HG02840 (cell line): Measurements from ENCODE around the gene VTI1A.
"Not testable (repeated sequence)": the region's sequence is repeated elsewhere in the genome, so short reads cannot be mapped to it uniquely, and the experiment has no call there.

Experiments
- ATAC-seq: cut with Tn5 transposase; IDR thresholded peaks from one replicate; pipeline ENCODE4 v1.9.1; 2021; ENCODE audit warnings: mild to moderate bottlenecking, moderate library complexity, moderate number of reproducible peaks; ENCODE audit not compliant: unreplicated experiment, low FRiP score

The VTI1A gene

DNA sequence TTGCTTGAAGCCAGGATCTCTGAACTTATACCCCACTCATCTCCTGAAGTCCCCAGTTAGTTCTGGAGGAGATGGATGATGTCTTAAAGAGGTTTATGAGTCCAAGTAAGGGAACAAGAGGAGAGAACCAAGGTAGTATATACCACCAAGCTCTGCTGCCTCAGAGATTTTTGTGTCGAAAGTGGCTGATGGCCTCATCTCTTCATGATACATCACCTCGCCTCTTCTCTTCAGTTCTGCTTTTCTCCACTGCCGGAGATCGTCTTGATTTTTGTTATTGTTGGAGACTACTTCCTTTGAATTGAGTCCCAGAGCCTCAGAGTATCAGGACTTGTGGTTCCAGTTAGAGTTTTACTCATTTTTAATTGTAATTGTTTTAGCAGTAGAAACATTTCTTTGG is 1.9 kb downstream of the VTI1A start:
- no peak for ATAC-seq

DNA sequence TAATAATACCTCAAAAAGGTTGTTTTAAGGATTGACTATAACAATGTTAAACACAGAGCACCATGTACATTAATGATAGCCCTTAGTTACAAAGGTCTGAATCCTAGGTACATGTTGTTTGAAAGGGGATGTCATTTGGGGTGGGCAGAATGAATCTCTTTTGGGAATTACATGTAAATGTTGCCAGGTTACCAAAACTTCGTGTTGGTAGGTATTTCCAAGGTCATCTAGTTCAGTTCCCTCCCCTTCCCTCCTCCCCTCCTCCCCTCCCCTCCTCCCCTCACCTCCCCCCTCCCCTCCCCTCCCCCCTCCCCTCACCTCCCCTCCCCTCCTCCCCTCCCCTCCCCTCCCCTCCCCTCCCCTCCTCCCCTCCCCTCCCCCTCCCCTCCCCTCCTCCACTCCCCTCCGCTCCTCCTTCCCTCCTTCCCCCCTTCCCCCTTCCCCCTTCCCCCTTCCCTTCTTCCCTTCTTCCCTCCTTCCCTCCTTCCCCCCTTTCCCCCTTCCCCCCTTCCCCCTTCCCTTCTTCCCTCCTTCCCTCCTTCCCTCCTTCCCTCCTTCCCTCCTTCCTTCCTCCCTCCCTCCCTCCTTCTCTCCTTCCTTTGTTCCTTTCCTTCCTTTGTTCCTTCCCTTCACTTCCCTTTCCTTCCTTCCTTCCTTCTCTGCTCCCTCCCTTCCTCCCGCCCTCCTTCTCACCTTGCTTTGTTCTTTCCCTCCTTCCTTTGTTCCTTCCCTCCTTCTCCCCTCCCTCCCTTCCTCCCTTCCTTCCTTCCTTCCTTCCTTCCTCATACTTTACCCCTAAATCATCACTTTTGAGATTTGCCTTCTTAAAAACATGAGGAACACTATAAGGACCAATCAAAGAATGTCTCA is 8.1 kb downstream of the VTI1A start:
- no peak for ATAC-seq

DNA sequence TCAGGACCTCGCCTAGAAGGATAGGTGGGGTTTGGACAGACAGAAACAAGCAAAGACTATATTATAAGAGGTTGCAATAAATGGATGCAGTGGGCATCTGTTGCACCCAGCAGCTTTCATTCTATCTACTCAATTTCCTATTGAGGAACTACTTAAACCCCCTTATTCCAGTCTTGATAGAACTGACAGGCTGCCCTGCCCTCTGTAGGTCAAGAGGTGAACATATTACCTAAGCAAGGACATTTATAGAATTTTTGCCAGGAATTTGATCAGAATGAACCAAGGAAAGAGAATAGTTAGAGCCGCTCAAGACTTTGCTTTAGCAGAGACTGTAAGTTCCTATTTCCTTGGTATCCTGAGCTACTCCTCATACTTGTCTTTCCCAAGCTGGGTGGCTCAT is 9.5 kb downstream of the VTI1A start:
- no peak for ATAC-seq

DNA sequence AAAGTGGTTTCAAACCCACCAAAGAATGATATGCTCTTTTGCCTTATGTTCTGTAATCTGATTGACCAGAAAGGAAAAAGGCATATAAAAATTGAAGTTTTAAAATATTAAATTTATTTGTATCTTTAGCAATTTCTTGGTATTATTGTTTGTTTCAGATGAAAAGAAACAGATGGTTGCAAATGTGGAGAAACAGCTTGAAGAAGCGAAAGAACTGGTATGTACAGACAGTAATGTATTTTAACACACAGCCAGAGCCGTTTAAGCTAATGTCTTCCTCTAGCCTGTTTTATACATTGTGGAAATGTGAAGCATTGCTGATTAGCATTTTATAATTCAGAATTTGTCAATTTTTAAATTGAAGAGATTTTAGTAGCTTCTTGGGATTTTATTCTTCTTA is 13.4 kb downstream of the VTI1A start:
- ATAC-seq: no peak

DNA sequence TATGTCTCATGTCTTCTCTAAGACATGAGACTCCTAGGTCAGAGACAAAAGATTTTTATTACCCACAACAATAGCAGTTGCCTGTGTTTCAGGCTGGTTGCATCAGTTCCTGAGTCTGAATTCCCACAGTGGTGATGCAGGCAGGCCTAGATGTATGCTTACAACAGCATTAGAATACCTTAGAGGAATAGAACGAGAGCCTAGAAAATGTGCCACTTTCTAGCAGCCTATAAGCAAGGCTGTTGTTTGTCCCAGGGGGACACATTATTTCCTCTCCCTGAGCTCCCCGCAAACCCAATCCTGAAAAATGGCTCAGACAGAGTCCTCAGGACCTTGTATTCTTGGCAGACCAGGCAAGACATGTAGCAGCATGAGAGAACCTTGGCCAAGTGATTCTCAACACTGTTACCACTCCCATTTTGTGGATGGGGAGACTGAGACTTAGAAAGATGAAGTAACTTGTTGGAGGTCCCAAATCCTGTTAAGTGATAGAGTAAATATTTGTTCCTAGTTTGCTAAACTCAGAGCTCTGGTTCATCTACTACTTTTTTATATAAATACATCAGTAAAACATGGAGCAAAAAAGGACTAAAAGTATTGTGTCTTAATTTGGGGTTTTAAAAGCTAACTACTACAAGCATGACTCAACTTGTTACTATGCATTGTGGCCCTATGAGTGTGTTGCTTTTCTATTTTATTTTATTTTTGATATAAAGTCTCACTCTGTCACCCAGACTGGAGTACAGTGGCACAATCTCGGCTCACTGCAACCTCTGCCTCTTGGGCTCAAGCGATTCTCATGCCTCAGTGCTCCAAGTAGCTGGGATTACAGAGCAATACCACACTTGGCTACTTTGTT is 14.2 kb downstream of the VTI1A start:
- no peak for ATAC-seq

DNA sequence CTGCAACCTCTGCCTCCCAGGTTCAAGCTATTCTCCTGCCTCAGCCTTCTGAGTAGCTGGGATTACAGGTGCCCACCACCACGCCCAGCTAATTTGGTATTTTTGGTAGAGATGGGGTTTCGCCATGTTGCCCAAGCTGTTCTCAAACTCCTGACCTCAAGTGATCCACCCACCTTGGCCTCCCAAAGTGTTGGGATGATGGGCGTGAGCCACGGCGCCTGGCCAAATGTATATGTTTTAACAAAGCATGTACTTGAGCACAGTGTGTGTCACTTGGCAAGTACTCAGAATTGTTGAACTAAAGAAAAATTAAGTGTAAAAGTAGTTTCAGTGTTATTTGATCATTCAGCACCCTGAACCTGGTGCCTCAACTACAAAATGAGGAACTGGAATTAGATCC is 17.1 kb downstream of the VTI1A start:
- ATAC-seq: not testable (repeated sequence)

DNA sequence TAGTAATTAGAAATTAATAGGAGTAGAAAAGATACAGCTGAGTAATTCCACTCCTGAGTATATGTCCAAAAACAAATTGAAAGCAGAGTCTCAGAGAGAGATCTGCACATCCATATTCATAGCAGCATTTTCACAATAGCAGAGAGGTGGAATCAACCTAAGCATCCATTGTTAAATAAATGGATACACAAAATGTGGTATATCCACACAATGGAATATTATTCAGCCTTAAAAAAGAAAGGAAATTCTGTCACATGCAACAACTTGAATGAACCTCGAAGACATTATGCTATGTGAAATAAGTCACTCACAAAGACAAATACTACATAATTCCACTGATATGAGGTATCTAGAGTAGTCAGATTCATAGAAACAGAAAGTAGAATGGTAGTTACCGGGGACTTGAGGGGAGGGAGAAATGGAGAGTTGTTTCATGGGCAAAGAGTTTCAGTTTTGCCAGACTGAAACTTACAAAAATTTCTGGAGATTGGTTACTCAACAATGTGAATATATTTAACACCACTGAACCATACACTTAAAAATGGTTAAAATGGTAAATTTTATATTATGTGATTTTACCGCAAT is 18.4 kb downstream of the VTI1A start:
- no peak for ATAC-seq

DNA sequence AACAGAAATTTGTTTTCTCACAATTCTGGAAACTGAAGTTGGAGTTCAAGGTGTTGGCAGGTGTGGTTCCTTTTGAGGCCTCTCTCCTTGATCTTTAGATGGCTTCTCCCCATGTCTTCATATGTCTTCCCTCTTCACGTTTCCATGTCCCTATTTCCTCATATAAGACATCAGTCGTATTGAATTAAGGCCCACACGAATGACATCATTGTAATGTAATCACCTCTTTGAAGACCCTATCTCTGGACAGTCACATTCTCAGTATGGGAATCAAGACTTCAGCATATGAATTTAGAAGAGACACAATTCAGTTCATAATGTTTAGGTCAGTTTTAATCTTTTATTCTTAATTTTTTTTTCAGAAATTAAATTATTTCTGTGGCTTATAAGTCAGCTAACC is 19.8 kb downstream of the VTI1A start:
- ATAC-seq: no peak

DNA sequence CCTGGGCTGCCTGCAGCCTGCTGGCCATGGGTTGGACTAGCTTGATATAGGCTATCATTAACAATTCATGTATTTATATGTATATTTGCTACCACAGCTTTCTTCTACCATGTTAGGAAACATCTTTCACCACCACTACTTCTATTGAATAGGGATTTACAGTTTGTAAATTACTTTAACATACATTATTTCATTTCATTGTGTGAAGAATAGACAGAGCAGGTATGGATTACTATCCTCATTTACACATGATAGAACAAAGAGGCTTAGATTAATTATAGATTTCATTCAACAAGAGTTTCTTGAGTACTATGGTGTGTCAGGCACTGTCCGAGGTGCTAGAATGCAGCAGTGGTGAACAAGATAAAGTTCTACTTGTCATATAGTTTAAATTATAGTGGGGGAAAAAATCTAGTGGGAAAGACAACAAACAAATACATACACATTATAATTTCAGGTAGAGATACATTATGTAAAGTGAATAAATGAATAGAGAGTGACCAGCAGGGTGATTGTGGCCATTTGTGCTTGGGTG is 20.6 kb downstream of the VTI1A start:
- no peak for ATAC-seq

DNA sequence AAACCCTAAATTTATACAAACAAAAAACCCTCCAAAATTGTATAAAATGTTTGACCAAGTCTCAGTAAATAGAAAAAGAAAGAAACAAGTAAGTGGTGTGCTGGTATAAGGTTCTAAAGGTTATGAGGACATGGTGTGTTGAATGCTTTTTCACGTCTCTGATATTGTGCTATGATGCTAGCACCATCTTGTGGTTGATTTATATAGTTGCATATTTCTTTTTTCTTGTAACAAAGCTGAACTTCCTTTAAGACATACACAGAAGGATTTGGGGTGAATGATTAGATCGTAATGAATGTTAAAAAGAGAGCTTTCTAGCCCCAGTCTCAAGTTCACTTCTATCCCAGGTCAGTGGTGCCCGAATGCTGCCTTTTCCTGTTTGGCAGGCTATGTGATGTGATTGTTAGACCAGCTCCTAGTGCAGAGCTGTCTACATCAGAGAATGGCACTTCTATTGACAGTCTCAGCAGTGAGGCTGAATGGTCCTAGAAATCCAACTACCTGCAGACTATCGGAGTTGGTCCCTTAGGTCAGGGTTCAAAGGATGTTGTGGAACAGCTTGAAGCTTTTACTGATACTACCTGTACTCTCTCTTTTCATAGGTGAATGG is 25.0 kb downstream of the VTI1A start:
- ATAC-seq: no peak

DNA sequence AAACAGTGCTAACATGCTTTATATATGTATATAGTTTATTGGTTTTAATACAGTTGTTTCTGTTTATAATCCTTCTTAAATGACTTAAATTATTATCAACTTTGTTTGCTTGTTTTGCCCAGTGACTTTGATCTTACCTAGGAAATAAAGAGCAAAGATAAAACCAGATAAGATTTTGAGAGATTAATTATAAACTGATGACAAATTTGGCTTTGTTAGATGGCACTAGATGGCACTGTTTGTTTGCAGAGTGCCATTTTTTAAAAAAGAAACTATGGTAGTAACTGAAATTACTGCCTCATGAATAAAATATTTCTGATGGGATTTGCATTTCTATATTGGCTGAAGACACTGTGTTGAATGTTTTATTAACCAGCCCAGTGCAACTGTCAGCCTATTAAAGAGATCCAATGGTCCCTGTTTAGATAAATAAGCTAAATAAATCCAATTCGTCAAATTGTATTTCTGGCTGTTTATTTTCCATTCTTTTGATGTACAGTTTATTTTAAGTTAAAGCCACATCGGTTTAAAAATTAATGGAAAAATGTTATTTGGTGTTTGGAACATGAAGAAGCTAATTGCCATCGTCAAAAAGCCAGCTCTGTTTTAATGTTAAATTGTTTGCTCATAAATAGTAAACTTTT is 28.7 kb downstream of the VTI1A start:
- ATAC-seq: no peak

DNA sequence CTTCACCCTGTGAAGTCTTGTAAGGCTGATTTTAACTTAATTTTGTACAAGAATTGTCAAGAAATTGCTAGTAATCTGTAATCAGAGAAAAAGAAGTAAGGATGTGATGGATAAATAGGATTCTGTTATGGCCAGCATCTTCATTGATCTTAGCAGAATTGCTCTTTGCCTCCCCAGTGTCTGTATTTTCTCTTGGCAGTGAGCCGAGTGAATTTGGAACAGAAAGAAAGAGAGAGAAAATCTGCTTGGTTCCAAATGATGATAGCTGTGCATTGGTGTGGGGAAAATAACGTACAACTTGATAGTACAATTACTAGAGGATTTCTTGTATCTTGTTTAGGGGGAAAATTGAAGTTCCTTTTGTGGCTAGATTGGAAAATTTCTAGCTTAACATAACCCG is 34.6 kb downstream of the VTI1A start:
- ATAC-seq: no peak

DNA sequence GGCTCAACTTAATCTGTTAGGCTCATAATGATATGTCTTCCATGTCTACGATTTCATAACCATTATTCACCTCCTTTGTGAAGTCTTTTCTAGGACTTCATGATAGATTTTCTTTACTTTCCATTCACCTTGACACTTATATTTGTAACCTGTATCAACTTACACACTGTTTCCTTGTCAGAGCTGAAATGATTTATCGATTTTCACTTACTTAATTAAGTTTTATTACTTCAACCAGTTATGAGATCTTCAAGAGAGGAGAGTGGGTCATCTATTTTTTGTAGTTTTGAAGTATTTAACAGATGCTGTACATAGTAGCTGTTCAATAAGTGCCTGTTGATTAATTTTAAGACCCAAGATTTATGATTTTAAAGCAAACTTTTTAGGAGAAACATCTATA is 37.4 kb downstream of the VTI1A start:
- ATAC-seq: no peak

DNA sequence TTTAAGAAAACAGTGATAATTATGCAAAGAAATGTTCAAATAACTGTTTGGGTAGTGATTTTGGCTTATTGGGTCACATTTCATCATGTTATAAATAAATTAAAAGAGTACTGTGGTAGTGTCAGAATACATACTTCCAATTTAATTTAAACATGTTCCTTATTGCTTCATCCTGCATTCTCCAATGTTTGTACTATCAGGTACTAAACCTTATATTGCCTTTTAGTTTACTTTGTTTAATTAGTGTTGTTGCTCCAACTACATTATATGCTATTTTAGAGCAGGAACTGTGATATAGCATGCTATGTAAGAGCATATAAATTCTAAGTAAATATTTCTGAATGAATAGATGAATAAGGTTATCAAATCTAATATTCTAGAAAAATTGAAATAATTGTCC is 40.9 kb downstream of the VTI1A start:
- ATAC-seq: no peak

DNA sequence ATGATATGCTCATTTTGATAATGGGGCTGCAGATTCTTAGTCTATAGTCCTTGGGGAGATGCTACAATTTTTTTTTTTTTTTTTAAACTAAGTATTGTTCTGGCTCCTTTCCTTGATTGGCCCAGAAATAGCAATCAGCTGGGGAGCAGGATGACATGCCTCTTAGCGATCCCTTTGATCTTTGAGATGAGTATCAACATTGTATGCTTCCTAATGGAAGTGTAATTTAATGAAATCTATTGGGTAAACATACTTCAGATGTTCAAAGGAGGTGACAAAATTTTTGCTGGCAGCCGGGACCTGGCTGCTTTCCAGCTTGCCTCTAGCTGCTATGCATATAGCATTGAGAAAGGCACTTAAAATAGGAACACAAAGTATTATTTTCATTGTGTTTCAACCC is 43.5 kb downstream of the VTI1A start:
- no peak for ATAC-seq

DNA sequence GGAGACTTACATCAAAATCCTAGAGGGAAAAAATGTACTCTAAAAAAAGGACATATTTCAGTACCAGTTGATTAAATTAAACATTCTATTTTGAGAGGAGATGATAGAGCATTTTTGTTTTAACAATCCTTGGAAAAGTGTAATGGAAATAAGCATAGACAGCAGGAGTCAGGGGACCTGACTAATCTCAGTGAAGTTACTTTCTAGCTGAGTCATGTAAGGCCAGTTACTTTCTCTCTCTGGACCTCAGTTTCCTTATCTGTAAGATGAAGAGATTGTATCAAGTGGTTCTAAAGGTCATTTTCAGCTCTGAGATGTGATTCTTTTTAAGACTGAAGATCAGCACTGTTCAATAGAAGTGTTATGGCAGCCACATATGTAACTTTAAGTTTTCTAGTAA is 44.1 kb downstream of the VTI1A start:
- ATAC-seq: no peak

DNA sequence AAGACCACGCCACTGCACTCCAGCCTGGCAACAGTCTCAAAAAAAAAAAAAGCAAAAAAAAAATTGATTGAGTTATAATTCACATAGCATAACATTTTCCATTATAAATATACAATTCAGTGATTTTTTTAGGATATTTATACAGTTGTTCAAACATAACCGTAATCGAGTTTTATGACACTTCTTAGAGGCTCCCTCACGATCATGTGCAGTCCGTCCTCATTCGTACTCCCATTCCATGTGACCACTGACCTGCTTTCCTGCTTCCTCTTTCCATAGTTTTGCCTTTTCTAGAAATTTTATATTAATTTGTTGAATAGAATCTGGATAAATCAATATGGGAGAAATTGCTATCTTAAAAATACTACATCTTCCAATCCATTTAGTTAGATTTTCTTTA is 45.7 kb downstream of the VTI1A start:
- ATAC-seq: no peak

DNA sequence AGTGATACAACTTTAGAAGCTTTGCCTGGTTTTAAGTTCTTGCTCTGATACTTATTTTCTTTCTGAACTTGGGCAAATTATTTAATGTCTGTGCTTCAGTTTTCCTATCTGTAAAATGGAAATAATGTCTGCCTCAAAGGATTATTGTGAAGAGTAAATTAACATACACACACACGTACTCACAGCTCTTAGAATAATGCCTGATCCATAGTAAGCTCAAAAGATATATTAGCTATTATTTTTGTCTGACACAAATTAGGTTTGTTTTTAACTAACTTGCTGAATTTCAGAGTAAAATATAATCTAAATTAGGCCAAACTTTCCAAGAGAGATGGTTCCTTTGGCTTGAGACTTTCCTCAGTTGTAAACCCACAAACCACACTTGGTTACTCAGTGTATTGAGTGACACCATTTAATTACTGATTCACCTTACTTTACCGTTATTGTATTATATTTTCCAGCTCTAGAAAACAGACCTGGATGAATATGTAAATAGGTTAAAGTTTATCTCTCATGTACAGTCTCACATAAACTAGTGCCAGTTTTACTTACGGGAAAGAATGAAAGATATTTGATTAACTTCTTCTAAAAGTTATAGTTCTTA is 50.4 kb downstream of the VTI1A start:
- no peak for ATAC-seq

DNA sequence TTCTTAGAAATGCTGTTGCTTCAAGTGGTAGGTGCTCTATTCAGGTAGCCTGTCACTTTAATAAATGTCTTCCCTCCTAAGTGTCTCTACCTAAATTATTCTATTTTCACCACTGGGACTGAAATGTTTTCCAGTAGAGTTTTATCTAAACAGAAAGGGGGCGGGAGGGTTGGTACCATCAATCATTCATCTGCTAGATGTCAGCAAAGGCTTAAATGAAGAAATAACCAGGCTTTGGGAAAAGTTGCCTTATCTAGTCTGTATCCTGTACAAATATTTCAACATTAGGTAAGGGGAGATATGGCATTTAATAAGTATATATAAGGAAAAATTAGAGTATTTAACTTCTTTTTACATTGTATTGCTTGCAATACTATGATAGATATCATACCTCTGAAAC is 51.8 kb downstream of the VTI1A start:
- ATAC-seq: no peak

DNA sequence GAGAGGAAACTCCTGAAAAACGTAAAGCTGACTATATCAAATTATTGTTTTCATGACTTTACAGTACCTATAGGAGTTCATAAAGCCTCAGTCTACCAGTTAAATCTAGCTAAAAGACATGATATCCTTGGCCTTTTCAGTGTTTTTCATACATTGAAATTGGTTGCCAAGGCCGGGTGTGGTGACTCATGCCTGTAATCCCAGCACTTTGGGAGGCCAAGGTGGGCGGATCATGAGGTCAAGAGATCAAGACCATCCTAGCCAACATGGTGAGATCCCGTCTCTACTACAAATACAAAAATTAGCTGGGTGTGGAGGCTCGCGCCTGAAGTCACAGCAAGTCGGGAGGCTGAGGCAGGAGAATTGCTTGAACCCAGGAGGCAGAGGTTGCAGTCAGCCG is 53.0 kb downstream of the VTI1A start:
- ATAC-seq: not testable (repeated sequence)
